Cardiac ventricle fibroblast (primary cell): Measurements from ENCODE around the gene IGFBPL1. TPM values are rescaled to one million over a fixed set of nuclear protein-coding genes. Genes with fewer than 3 reads are reported as not detected.

Experiments
- total RNA-seq: library from RNA; depleted of rRNA; stranded (reverse); fragments of >200 nt; gene quantifications from 2 replicates; pipeline ENCODE4 v1.2.3, GENCODE V29; 2015

Gene IGFBPL1, protein sequence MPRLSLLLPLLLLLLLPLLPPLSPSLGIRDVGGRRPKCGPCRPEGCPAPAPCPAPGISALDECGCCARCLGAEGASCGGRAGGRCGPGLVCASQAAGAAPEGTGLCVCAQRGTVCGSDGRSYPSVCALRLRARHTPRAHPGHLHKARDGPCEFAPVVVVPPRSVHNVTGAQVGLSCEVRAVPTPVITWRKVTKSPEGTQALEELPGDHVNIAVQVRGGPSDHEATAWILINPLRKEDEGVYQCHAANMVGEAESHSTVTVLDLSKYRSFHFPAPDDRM
- total RNA-seq, result not detected in 2 replicates

GRCh38 chr9:38423973-38424843 lies at the start of gene IGFBPL1:
TSS of gene IGFBPL1 (minus strand) at chr9:38424454. CDS start at chr9:38424424, 30 bp downstream.

DNA sequence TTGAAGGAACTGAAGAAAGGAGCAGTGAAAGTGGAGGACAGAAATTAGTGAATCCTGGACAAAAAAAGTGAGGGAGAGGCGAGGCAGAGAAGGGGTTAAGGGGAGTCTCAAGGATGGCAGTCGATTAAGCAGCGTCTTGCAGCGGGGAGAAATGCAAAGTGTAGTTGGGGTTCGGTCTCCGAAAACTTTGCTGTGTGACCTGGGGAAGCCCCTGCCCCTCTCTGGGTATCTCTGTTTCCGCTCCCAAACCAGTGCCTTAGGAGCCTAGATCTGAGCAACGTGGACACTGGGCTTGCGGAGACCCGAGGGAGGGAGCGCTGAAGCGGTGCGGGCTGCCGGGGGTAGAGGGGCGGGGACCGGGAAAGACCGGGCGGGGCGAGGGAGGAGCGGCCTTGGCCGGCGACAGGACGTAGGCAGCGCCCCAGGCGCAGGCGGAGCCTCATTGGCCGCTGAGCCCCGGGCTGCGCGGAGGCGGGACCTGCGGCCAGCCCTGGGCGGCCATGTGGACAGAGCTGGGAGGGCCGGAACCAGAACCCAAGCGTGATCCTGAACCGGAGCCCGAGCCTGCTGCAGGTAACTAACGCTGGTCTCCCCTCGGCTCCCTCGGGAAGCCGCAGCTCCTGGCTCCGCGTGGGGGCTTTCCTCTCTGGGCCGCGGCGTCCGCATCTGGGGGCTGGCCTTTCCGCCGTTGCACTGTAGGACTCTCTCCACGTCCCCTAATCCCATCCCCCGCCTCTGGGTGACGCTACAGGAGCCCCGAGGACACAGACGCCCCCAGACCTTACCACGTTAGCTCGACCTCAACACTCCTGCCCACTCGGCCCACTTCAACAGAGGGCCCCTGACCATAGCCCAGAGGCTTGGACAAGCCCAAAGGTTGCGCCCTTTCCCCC lies 31.8 kb downstream of the IGFBPL1 start, which contains the start of gene ALDH1B1:
TSS of gene ALDH1B1 (plus strand) at position 468 of the 893 bp plus-strand sequence. CDS start 3,047 bp downstream, outside the sequence.

Other genes starting within 250 kb of the IGFBPL1 start
- 22.5 and 29.8 TPM in 2 replicates for gene ALDH1B1, start 31.8 kb downstream of the IGFBPL1 start, total RNA-seq
- gene ANKRD18A, start 196.1 kb upstream of the IGFBPL1 start, total RNA-seq, result not detected in 2 replicates